Fibroblast of lung (primary cell): ENCODE data around the gene CPNE4.

ENCODE experiments used
- EZH2 ChIP-seq: IDR thresholded peaks from 2 replicates; pipeline ENCODE4 v1.5.1; 2012; ENCODE audit warnings: low read length, control low read depth, mild to moderate bottlenecking; ENCODE audit errors: missing control alignments
- TF ChIP-seq, protein P1 (sequence below), 2 donors: IDR thresholded peaks in 1 of 2; conservative IDR thresholded peaks in 1 of 2; 1 replicate in 1 of 2; 2 replicates in 1 of 2; pipeline ENCODE4 v1.5.1; 2011 to 2012; ENCODE audit warnings: low read length in 2 of 2, control low read depth in 1 of 2, inconsistent platforms in 1 of 2, low read depth in 1 of 2, mild to moderate bottlenecking in 1 of 2

DNA sequence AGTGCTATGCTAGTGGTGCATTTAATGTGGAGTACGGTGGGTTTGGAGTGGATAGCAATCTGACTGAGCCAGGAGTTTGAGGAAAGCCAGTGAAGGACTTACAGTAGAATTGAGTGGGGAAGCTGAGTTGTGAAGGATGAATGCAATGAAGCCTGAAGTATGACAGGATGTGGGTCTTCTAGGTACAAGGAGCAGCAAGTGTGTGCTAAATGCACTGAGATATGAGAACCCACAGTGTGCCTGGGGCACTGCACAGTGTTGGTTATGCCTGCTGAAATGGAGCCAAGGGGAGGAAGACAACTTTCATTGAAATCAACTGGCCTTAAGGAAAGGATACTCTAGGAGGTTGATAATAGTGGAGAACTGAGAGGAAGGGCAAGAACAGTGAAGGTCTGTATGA lies 426.5 kb downstream of the CPNE4 start:
- TF ChIP-seq, protein P1, sequence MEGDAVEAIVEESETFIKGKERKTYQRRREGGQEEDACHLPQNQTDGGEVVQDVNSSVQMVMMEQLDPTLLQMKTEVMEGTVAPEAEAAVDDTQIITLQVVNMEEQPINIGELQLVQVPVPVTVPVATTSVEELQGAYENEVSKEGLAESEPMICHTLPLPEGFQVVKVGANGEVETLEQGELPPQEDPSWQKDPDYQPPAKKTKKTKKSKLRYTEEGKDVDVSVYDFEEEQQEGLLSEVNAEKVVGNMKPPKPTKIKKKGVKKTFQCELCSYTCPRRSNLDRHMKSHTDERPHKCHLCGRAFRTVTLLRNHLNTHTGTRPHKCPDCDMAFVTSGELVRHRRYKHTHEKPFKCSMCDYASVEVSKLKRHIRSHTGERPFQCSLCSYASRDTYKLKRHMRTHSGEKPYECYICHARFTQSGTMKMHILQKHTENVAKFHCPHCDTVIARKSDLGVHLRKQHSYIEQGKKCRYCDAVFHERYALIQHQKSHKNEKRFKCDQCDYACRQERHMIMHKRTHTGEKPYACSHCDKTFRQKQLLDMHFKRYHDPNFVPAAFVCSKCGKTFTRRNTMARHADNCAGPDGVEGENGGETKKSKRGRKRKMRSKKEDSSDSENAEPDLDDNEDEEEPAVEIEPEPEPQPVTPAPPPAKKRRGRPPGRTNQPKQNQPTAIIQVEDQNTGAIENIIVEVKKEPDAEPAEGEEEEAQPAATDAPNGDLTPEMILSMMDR (conservative IDR thresholded peaks at IDR 0.05 in 1 of 2, IDR thresholded peaks at IDR 0.05 in 1 of 2; ENCODE audit: low read depth in 1 of 2, low read length in 2 of 2): no peak
- TF ChIP-seq EZH2: no peak
